Measurements from ENCODE around the gene ZDHHC7. TPM values are rescaled to one million over a fixed set of nuclear protein-coding genes. Genes with fewer than 3 reads are reported as not detected.

Gene ZDHHC7
- total RNA-seq, 3 donors from 2014 or later (not counting 1 experiment from before 2014, with no cell fraction given) = 37.9 to 64.9 (median 45.2) TPM

DNA sequence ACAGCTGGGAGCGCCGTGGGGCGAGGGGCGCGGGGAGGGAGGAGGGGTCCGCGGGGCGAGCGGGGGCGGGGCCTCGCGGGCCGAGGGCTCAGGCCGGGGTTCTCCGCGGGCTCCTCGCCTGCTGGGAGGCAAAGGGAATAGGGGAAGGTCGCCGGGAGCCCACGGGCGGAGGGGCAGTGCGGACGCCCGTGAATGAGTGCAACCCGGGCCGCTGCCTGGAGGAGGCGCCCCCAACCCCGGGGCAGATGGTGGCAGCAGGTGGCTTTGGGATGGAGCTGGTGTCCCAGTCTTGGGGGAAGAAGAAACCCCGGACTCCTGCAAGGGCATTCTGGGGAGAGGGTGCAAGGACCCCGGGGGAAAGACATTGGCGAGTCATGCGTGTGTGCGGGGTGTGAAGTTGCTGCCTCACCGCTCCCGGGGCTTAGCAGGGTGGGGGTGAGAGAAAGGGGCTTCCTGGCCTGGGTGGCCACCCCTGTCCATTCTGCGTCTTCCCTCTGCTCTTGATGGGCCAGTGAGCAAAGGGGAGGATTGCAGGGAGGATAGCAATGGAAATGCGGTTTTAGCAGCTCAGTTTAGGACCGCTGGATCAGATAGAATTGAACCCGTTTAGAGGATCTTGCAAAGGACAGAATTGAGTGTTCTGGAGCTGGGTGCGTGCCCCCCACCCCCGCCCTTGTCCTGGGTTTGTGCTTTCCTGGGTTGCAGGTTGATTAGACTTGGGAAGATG, 16.8 kb upstream of the ZDHHC7 start:
- H3K36me3 ChIP-seq (ENCODE audit: control insufficient read depth, insufficient read depth, low read length) = peaks cover 2% of the 10 kb centered on the region
- no peaks in the 10 kb centered on the region for H3K27me3 ChIP-seq (ENCODE audit: control insufficient read depth, insufficient read depth, low read length)
- H3K9me3 Mint-ChIP-seq = no peaks in the 10 kb centered on the region
- TF ChIP-seq, protein P1, sequence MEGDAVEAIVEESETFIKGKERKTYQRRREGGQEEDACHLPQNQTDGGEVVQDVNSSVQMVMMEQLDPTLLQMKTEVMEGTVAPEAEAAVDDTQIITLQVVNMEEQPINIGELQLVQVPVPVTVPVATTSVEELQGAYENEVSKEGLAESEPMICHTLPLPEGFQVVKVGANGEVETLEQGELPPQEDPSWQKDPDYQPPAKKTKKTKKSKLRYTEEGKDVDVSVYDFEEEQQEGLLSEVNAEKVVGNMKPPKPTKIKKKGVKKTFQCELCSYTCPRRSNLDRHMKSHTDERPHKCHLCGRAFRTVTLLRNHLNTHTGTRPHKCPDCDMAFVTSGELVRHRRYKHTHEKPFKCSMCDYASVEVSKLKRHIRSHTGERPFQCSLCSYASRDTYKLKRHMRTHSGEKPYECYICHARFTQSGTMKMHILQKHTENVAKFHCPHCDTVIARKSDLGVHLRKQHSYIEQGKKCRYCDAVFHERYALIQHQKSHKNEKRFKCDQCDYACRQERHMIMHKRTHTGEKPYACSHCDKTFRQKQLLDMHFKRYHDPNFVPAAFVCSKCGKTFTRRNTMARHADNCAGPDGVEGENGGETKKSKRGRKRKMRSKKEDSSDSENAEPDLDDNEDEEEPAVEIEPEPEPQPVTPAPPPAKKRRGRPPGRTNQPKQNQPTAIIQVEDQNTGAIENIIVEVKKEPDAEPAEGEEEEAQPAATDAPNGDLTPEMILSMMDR (IDR thresholded peaks at IDR 0.05) = no peak
- H3K4me3 Mint-ChIP-seq = peak overlapping the region; percentile 90
- peaks cover 20 to 33% of the 10 kb centered on the region in 2 donors for H3K4me1 Mint-ChIP-seq
- peak in 1 of 2 donors; percentile 49 for DNase-seq
- peak overlapping the region; percentile 61 for H3K27ac ChIP-seq (ENCODE audit: low read length)
- H3K9me3 ChIP-seq (ENCODE audit: control insufficient read depth, insufficient read depth, low read length) = no peaks in the 10 kb centered on the region
- ATAC-seq = peak; percentile 10 to 42 (median 18)
- H3K36me3 Mint-ChIP-seq = no peaks in the 10 kb centered on the region
- WGBS (ENCODE audit: insufficient coverage) = 2% methylated on average over 41 of the region's 41 CpGs
- no peaks in the 10 kb centered on the region for H3K27me3 Mint-ChIP-seq (ENCODE audit: low read depth in 2 of 2)
- H3K4me3 ChIP-seq (ENCODE audit: low read length) = peak overlapping the region; percentile 54
- H3K4me1 ChIP-seq (ENCODE audit: control insufficient read depth, insufficient read depth, low read length) = peaks cover 29% of the 10 kb centered on the region
- peak overlapping the region; percentile 79 to 97 for H3K27ac Mint-ChIP-seq
- intact Hi-C loops (cut with micrococcal nuclease) = loop anchor here (1.0 to 5.0 kb wide), 3 partner anchors 17 to 59 kb away; partner anchors contain the start of gene ZDHHC7

DNA sequence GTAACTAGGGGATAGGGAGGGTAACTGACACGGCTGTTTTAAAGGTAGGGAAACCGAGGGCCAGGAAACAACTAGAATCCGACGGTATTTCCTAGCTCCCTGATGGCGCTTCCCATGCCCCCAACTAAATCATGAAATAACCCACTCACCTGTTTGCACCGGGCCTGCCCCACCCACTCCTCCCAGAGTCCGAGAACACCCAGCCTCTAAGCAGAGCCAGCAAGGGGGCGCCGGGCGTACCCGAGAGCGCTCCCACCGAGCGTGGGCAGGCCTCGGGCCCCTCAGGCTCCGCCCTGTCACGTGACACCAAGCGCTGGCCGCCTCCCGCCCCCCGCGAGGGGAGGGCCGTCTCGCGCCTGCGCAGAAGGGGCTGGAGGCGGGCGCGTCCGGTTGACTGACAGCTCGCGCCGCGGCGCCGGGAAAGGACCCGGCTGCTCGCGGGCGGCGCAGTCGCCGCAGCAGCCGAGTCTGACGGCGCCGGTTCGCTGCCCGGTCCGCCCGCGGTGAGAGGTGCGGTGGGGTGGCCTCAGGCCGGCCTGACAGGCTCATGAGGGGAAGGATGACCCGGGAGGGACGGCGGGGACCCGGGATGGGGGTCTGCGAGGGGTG, 16.1 kb upstream of the ZDHHC7 start, which contains the start of gene KIAA0513:
Gene KIAA0513 (plus strand): TSS at position 447 of the 609 bp plus-strand sequence. CDS start 39,277 bp downstream, outside the sequence.
- H3K36me3 Mint-ChIP-seq = no peaks in the 10 kb centered on the region
- peak within 1 kb of the TSS; percentile 88 for H3K4me3 ChIP-seq (ENCODE audit: low read length)
- no peaks in the 10 kb centered on the region for H3K9me3 ChIP-seq (ENCODE audit: control insufficient read depth, insufficient read depth, low read length)
- no peaks in the 10 kb centered on the region for H3K27me3 ChIP-seq (ENCODE audit: control insufficient read depth, insufficient read depth, low read length)
- H3K4me3 Mint-ChIP-seq = peak within 1 kb of the TSS; percentile 90
- H3K4me1 ChIP-seq (ENCODE audit: control insufficient read depth, insufficient read depth, low read length) = peaks cover 29% of the 10 kb centered on the region
- H3K27ac ChIP-seq (ENCODE audit: low read length) = peak within 1 kb of the TSS; percentile 78
- H3K4me1 Mint-ChIP-seq = peaks cover 20 to 33% of the 10 kb centered on the region in 2 donors
- H3K27me3 Mint-ChIP-seq (ENCODE audit: low read depth in 2 of 2) = no peaks in the 10 kb centered on the region
- no peaks in the 10 kb centered on the region for H3K9me3 Mint-ChIP-seq
- peak; percentile 98 for DNase-seq
- H3K36me3 ChIP-seq (ENCODE audit: control insufficient read depth, insufficient read depth, low read length) = peaks cover 2% of the 10 kb centered on the region
- peak within 1 kb of the TSS; percentile 79 to 97 for H3K27ac Mint-ChIP-seq
- intact Hi-C loops (cut with micrococcal nuclease) = loop anchor here (1.0 to 5.0 kb wide), 2 partner anchors 16 to 60 kb away; partner anchors contain the start of gene ZDHHC7
- peak; percentile 77 to 93 (median 88) for ATAC-seq
- TF ChIP-seq, protein P1 (IDR thresholded peaks at IDR 0.05) = peak; percentile 9
- WGBS (ENCODE audit: insufficient coverage) = under 1% methylated on average over 59 of the region's 59 CpGs

DNA sequence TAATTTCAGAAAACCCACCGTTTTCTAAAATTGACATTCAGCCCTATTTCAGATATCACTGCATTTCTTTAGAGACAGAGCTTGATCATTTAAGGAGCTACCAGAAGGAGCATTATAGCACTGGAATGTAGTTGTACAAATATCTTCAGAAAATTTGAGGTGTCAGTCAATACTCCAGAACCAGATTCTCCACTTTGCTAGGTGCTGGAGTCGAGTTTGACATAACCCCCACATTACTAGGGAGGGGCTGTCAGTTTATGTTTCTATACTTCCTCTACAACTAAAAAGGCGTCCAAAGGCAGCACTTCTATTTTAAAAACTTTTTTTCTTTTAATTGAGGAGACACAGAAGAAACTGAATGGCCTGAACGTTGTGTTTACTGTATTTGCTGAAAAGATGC, 15.4 kb upstream of the ZDHHC7 start:
- Histone ChIP-seq H3K4me1 (ENCODE audit: control insufficient read depth, insufficient read depth, low read length) (peaks cover 29% of the 10 kb centered on the region), H3K36me3 (ENCODE audit: control insufficient read depth, insufficient read depth, low read length) (peaks cover under 1% of the 10 kb centered on the region), H3K4me3 (ENCODE audit: low read length) (peak overlapping the region; percentile 88), H3K27ac (ENCODE audit: low read length) (no peak overlapping the region), H3K27me3 (ENCODE audit: control insufficient read depth, insufficient read depth, low read length) (no peaks in the 10 kb centered on the region), H3K9me3 (ENCODE audit: control insufficient read depth, insufficient read depth, low read length) (no peaks in the 10 kb centered on the region)
- H3K27me3 Mint-ChIP-seq (ENCODE audit: low read depth in 2 of 2) = no peaks in the 10 kb centered on the region
- peak overlapping the region; percentile 83 for H3K4me3 Mint-ChIP-seq
- TF ChIP-seq, protein P1 (IDR thresholded peaks at IDR 0.05) = no peak
- intact Hi-C loops (cut with micrococcal nuclease) = loop anchor here (1.0 to 5.0 kb wide), 2 partner anchors 15 to 61 kb away; partner anchors contain the start of gene ZDHHC7
- DNase-seq = no peak
- peaks cover 20 to 33% of the 10 kb centered on the region in 2 donors for H3K4me1 Mint-ChIP-seq
- peak overlapping the region; percentile 79 to 97 for H3K27ac Mint-ChIP-seq
- 53% methylated on average over 3 of the region's 4 CpGs for WGBS (ENCODE audit: insufficient coverage)
- H3K9me3 Mint-ChIP-seq = no peaks in the 10 kb centered on the region
- ATAC-seq = no peak
- H3K36me3 Mint-ChIP-seq = no peaks in the 10 kb centered on the region
